H1 (cell line): ENCODE data around the gene ARHGEF12. TPM values are rescaled to one million over a fixed set of nuclear protein-coding genes. Genes with fewer than 3 reads are reported as not detected.

ENCODE experiments used
- CHD7 ChIP-seq: fragments of 300-600 bp; sonication (generic); IDR thresholded peaks from 2 replicates; pipeline ENCODE4 v1.7.1; 2012; ENCODE audit warnings: low read length, moderate library complexity, mild to moderate bottlenecking, inconsistent platforms; ENCODE audit not compliant: insufficient replicate concordance
- PHF8 ChIP-seq: fragments of 200-600 bp; sonication (generic); conservative IDR thresholded peaks from 2 replicates; pipeline ENCODE4 v1.7.1; 2012; ENCODE audit warnings: low read depth, mild to moderate bottlenecking, inconsistent platforms, low read length, moderate library complexity
- TAF1 ChIP-seq: IDR thresholded peaks from 2 replicates; pipeline ENCODE4 v1.6.1; 2011; ENCODE audit warnings: mild to moderate bottlenecking, low read depth, low read length
- polyA plus RNA-seq, 7 experiments: library from polyadenylated mRNA; depleted of rRNA in 3 of 7; stranded (reverse) in 5 of 7; unstranded in 2 of 7; fragments of >200 nt in 5 of 7; fragments of 200-250 nt in 2 of 7; gene quantifications; 1 replicate in 5 of 7; 2 replicates in 1 of 7; 4 replicates in 1 of 7; pipeline versions ENCODE4 v1.2.1 to v1.2.3, GENCODE V29; 2011 to 2013; ENCODE audit warnings: missing spikeins in 2 of 7, mixed read lengths in 2 of 7
- total RNA-seq: library from RNA; stranded (reverse); fragmentation: NEBNext Ultra II Directional; extraction: Animal tissue kit (Norgen Biotek cat#: 25700); gene quantifications from 2 replicates; pipeline ENCODE4 v1.2.1, GENCODE V29; 2021

The ARHGEF12 gene
- total and polyA plus RNA-seq, 2 of the 8 experiments (the other 6 are each of a cell fraction or from before 2014, with no cell fraction given): 5.1 to 33.7 TPM

- TF ChIP-seq CHD7: no peak
- TF ChIP-seq TAF1: no peak
- TF ChIP-seq PHF8: no peak
Observed at GRCh38 chr11:120482149-120482548, 145.9 kb downstream of the ARHGEF12 start (continued).
